Bronchial epithelial cell (primary cell): ENCODE data around the gene DNAJC28. TPM values are rescaled to one million over a fixed set of nuclear protein-coding genes. Genes with fewer than 3 reads are reported as not detected.

Experiments used
- DNase-seq: peaks from one replicate; pipeline ENCODE4 v3.0.0-alpha.2; 2010; ENCODE audit warnings: low read depth
- FAIRE-seq: peaks from 2 replicates; lab custom pipeline; 2011; peaks lifted over from hg19 to GRCh38; lab: Jason Lieb, UNC
- H3K27me3 ChIP-seq: 2 replicates; pipeline ENCODE4 v1.5.1; 2011; ENCODE audit warnings: low read length; ENCODE audit not compliant: control insufficient read depth, insufficient read depth
- H3K36me3 ChIP-seq: 2 replicates; pipeline ENCODE4 v1.5.1; 2011; ENCODE audit warnings: low read length; ENCODE audit not compliant: control insufficient read depth, insufficient read depth
- H3K4me3 ChIP-seq: 2 replicates; pipeline ENCODE4 v1.5.1; 2011; ENCODE audit warnings: mild to moderate bottlenecking, low read depth, low read length, control low read depth
- CTCF ChIP-seq: IDR thresholded peaks from 2 replicates; pipeline ENCODE4 v1.5.1; 2011; ENCODE audit warnings: mild to moderate bottlenecking, moderate library complexity, low read length, control low read depth, inconsistent platforms; ENCODE audit not compliant: insufficient read depth, severe bottlenecking
- total RNA-seq: library from RNA; depleted of rRNA; stranded (reverse); fragments of >200 nt; gene quantifications from 2 replicates; pipeline ENCODE4 v1.2.1, GENCODE V29; 2014

DNAJC28 gene
- total RNA-seq, 1 donor from 2014 or later, result 1.3 TPM

DNA sequence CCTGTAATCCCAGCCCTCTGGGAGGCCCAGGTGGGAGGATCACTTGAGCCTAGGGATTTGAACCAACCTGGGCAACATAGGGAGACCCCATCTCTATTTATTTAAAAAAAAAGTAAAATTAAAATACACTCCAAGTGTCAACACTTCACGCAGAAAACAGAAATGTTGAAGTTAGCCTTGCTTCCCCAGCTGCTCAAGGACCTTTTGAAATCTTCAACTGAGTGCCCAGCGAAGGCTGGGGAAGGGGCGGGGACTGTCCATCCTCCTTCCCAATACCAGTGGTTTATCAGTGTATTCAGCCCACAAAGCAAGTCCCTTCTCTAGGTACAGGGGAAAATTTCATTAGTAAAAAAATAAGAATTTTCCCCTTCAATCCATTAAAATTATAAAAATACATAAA, 2.2 kb upstream of the DNAJC28 start:
- FAIRE-seq (no peak), DNase-seq (no peak)
- TF ChIP-seq CTCF, result no peak
- Histone ChIP-seq H3K4me3 (no peak overlapping the region), H3K27me3 (no peaks in the 10 kb centered on the region), H3K36me3 (no peaks in the 10 kb centered on the region)

GRCh38 chr21:33492571-33492970, 1.1 kb upstream of the DNAJC28 start:
- Histone ChIP-seq H3K27me3 (no peaks in the 10 kb centered on the region), H3K4me3 (no peak overlapping the region), H3K36me3 (no peaks in the 10 kb centered on the region)
- TF ChIP-seq CTCF, result no peak
- DNase-seq, result peak; percentile 66
- FAIRE-seq, result no peak

- peak overlapping the region; percentile 93 for H3K4me3 ChIP-seq
- DNase-seq (no peak), FAIRE-seq (no peak)
- no peak for TF ChIP-seq CTCF
- H3K27me3 ChIP-seq, result no peaks in the 10 kb centered on the region
- no peaks in the 10 kb centered on the region for H3K36me3 ChIP-seq
These were observed 534 bp downstream of the DNAJC28 start for GRCh38 chr21:33490991-33491372.

- Histone ChIP-seq H3K36me3 (no peaks in the 10 kb centered on the region), H3K27me3 (no peaks in the 10 kb centered on the region), H3K4me3 (no peak overlapping the region)
- DNase-seq (no peak), FAIRE-seq (no peak)
- TF ChIP-seq CTCF, result no peak
These were observed 2.6 kb downstream of the DNAJC28 start for GRCh38 chr21:33488936-33489335.

GRCh38 chr21:33487996-33488395, 3.5 kb downstream of the DNAJC28 start:
- H3K4me3 ChIP-seq, result no peak overlapping the region
- H3K36me3 ChIP-seq, result no peaks in the 10 kb centered on the region
- TF ChIP-seq CTCF, result no peak
- FAIRE-seq (no peak), DNase-seq (no peak)
- no peaks in the 10 kb centered on the region for H3K27me3 ChIP-seq

DNA sequence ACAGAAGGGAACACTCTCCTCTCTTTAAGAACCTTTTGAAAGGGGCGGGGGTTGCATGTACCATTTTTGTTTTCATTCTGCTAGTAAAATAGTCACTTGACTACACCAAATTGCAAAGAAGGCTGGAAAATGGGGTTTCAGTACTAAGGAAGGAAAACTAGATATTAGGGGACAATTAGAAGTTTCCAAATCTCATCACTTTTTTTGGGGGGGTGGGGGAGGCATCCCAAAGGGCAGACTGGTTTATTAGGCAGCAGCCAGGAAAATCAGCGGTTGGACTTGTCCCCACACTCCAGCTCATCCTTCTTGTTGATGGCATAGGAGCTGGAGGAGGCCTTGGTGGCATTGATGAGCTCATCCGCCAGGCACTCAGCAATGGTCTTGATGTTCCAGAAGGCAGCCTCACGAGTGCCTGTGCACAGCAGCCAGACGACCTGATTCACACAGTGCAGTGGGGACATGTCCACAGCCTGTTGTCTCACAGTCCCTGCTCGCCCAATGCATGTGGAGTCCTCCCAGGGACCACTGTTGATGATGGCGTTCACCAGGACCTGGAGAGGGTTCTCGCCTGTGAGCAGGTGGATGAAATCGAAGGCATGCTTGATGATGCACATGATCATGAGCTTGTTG, 10.1 kb downstream of the DNAJC28 start:
- Histone ChIP-seq H3K27me3 (no peaks in the 10 kb centered on the region), H3K36me3 (no peaks in the 10 kb centered on the region), H3K4me3 (no peak overlapping the region)
- no peak for DNase-seq
- no peak for TF ChIP-seq CTCF
- FAIRE-seq, result peak; percentile 75
